ENCODE data around the gene FSCN2.

DNA sequence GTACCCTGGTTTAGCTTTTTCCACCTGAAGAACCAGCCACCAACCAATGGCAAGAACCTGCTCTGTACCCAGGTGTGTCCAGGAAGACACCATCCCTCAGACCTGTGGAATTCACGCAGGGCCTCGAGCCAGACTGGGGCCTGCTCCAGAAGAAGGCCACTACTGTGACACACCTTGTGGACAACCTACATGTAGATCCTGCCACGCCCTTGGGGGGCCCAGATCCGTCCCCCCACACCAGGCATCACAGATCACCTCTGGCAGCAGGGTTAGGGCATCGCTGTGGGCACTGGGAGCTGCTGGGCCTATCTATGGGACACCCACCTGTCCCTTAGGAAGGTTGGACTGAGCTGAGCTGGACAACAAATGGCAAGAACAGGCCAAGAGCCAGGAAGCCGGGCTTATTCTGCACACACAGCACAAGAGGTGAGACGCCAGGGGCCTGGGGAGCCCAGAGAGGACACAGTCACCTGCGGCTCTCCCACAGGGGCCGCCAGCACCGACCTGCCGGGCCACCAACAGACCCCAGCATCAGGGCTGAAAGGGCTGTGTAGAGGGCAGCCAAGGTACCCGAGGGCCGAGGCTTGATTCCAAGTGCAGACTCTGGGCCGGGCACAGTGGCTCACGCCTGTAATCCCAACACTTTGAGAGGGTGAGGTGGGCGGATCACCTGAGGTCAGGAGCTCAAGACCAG, 16.3 kb downstream of the FSCN2 start:
- no peak for TF ChIP-seq EZH2phosphoT487 (IDR thresholded peaks at IDR 0.05; ENCODE audit: borderline replicate concordance, low read depth, low read length)
- TF ChIP-seq, protein P1, sequence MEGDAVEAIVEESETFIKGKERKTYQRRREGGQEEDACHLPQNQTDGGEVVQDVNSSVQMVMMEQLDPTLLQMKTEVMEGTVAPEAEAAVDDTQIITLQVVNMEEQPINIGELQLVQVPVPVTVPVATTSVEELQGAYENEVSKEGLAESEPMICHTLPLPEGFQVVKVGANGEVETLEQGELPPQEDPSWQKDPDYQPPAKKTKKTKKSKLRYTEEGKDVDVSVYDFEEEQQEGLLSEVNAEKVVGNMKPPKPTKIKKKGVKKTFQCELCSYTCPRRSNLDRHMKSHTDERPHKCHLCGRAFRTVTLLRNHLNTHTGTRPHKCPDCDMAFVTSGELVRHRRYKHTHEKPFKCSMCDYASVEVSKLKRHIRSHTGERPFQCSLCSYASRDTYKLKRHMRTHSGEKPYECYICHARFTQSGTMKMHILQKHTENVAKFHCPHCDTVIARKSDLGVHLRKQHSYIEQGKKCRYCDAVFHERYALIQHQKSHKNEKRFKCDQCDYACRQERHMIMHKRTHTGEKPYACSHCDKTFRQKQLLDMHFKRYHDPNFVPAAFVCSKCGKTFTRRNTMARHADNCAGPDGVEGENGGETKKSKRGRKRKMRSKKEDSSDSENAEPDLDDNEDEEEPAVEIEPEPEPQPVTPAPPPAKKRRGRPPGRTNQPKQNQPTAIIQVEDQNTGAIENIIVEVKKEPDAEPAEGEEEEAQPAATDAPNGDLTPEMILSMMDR (conservative IDR thresholded peaks at IDR 0.05; ENCODE audit: low read length) = no peak

Data from OCI-LY7 (cell line).